ENCODE data around the gene ITGB3BP.
"Not testable (repeated sequence)": the region's sequence is repeated elsewhere in the genome, so short reads cannot be mapped to it uniquely, and the experiment has no call there.

The ITGB3BP gene

DNA sequence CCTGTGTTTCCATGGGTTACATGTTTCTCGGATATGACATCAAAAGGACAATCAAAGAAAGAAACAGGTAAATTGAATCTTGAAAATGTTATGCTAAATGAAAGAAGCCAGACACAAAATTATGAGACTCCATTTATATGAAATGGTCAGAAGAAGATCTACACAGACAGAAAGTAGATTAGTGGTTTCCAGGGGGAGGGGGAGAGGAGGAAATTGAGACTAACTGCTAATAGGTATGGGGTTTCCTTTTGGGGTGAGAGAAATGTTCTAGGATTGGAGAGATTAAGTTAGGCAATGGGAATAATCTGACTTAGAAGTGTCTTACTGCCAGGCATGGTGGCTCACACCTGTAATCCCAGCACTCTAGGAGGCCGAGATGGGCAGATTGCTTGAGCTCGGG, 21.8 kb downstream of the ITGB3BP start:
- no peak for DNase-seq

GRCh38 chr1:63498106-63498505, 24.9 kb downstream of the ITGB3BP start:
- DNase-seq = no peak

DNA sequence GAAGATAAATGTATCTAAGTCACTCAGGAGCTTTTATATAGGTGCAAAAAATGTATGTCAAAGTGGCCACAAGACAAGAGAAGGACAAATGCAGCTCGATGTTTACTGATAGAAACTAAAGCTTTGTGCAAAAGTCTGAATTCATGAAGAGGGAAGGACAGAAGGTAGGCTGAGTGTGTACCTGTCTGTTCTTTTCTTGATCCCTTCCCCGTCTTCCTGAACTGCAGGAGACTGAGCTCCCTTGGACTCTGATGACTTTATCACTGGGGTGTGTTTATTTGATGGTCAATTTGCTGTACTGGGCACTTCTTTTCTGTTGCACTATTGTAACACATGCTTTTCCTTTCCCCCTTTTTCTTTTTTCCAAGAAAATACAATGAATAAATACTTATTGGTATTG, 25.4 kb downstream of the ITGB3BP start:
- DNase-seq = no peak

GRCh38 chr1:63487336-63488065, 35.5 kb downstream of the ITGB3BP start:
- no peak for DNase-seq

- no peak for DNase-seq
These were observed 36.4 kb downstream of the ITGB3BP start for GRCh38 chr1:63486629-63487028.

- no peak for DNase-seq
These were observed 43.0 kb downstream of the ITGB3BP start for GRCh38 chr1:63480057-63480456.

- DNase-seq = no peak
These were observed 47.3 kb downstream of the ITGB3BP start for GRCh38 chr1:63475761-63476160.

DNA sequence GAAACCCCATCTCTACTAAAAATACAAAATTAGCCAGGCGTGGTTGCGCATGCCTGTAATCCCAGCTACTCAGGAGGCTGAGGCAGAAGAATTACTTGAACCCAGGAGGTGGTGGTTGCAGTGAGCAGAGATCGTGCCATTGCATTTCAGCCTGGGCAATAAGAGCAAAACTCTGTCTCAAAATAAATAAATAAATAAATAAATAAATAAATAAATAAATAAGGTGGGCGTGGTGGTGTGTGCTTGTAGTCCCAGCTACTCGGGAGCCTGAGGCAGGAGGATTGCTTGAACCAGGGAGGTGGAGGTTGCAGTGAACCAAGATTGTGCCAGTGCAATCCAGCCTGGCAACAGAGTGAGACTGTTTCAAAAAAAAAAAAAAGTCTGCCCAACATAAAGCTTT, 54.3 kb downstream of the ITGB3BP start:
- not testable (repeated sequence) for DNase-seq

DNA sequence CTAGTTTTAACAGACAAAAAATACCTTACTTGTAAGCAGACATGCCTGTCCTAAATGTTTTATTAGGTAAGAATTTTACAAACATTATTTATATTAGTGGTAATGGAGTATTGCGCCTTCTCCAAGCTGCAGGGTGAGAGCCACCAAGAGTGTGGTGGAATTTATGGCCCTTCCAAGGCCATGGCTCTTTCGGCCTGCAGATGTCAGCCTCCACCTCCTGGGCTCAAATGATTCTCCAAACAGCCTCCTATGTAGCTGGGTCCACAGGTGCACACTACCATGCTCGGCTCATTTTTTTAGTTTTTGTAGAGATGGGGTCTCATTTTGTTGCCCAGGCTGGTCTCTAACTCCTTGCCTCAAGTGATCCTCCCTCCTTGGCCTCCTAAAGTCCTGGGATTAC, 56.3 kb downstream of the ITGB3BP start:
- no peak for DNase-seq

DNA sequence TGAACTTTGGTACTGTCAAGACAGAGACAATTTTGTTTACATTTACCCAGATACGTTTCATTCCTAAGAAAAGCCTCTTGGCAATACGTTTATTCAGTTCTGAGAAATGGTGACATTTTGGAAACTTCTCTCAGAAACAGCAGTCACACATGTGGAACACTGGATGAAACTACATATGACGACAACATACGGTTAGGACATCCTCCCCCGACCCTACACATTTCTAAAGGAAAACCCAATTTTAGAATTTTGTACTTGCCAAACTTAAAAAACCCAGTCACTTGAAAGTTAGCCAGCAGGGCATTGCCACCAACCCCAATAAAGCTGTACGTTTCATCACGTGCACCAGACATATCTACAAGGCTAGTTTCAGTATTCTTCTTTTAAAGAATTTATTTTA, 56.8 kb downstream of the ITGB3BP start:
- DNase-seq = no peak

GRCh38 chr1:63463248-63463647, 59.8 kb downstream of the ITGB3BP start:
- DNase-seq = no peak

DNA sequence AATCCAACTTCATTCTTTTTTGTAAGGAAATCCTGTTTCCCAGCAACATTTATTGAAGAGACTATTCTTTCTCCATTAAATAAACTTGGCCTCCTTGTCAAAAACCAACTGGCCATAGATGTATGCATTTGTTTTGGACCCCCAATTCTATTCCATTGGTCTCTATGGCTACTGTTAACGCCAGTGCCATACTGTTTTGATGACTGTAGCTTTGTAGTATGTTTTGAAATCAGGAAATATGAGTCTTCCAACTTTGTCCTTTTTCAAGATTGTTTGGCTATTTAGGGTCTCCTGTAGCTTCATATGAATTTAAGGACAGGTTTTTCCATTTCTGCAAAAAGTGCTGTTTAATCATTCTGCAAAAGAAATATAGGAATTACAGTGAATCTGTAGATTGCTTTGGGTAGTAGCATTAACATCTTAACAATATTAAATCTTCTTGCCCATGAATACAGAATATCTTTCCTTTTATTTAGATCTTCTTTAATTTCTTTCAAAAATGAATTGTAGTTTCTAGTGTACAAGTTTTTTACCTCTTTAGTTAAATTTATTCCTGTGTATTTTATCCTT, 61.3 kb downstream of the ITGB3BP start:
- DNase-seq = no peak

DNA sequence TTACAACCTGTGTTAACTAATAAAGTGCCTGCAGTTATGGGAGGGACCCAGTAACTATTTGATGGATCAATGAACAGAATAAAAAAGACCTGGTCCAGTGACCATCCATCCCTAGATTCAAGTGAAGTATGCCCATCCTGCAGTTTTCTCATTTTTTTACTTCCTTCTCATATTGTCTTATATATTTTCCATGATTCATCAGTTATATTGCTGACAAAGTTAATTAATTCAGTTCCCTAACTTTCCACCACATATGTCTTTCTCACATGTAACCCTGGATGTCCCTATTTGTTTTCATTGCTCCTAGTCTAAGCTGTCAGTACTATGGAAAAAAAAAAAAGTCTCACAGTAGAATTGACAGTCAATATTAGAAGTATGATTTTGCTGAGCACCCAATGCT, 64.3 kb downstream of the ITGB3BP start:
- no peak for DNase-seq

GRCh38 chr1:63454269-63454668, 68.8 kb downstream of the ITGB3BP start:
- DNase-seq = no peak

GRCh38 chr1:63453232-63453631, 69.8 kb downstream of the ITGB3BP start:
- no peak for DNase-seq

DNA sequence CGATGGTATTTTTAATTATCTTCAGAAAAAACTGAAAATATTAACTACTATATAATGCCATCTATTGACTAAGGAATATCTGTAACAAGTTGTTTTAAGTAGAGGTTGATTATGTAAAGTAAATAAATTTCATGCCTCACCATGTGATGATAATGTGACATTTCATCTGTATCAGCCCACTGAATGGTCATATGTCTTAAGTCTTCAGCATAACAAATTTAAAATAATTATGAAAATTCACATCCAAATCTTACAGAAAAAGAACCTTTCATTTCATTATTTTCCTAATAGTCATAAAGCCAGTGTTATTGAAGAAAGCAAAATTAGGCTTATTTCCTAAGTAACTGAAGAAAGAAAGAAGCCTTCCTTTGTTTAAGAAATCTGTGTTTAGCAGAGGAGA, 72.6 kb downstream of the ITGB3BP start:
- no peak for DNase-seq

GRCh38 chr1:63448731-63449246, 74.2 kb downstream of the ITGB3BP start:
- DNase-seq = no peak

DNA sequence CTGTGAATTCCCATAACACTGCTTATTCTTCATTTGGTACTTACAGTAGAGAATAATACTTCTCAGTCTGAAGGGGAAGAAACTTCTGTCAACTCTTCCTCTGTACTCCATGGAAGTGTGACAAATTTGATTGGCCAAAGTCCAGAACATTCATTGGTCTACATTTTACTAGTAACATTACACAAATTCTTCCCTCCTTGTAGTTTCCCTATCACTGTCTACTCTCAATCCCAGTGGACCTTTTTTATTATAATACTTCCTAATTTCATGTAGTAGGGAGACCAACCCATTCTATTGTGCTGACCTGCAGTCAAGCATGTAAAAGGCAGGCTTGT, 80.9 kb downstream of the ITGB3BP start:
- no peak for DNase-seq

DNA sequence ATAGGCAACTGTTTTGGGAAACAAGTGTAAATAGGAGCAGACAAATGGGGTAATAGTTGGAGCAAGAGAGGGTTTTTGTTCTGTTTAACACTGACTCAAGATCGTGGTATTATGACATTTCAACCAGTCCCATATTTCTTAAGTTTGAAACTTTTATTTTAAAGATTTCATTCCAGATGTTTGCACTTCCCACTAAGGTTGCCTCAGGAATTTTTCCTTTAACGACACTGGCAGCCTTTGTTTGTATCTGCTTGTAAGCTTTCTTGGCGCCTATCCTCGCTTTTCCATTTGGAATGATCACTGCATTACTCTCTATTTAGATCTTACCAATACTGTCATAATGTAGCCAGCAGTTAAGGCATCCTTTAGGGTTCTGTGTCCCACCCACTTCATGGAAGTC, 87.9 kb downstream of the ITGB3BP start:
- no peak for DNase-seq

DNA sequence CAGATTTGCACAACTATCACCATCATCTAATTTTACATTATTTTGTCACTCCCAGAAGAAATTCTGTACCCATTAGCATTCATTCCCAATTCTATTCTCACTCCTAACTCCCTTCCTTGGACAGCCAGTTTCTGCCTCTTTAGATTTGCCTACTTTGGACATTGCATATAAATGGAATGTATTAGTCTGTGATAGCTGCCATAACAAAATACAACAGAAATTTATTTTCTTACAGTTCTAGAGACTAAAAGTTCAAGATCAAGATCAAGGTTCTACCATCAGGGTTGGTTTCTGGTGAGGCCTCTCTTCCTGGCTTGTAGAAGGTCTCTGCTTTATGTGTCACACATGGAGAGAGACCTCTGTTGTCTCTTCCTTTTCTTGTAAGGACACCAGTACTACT, 93.7 kb downstream of the ITGB3BP start:
- DNase-seq = no peak

DNA sequence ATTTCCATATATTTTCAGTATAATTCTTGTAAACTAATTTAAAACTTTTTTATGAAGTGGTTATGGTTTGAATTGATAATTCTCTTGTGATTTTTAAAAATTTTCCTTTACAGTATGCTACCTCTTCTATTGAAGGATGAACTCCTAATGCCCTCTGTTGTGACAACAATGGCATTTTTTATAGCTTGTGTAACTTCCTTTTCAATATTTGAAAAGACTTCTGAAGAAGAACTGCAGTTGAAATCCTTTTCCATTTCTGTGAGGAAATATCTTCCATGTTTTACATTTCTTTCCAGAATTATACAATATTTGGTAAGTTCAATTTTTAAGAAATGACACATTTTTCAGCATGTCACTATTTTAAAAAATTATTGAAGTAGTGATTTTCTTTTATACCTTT, 94.2 kb downstream of the ITGB3BP start:
- no peak for DNase-seq

- DNase-seq = no peak
These were observed 99.4 kb downstream of the ITGB3BP start for GRCh38 chr1:63423649-63424048.

DNA sequence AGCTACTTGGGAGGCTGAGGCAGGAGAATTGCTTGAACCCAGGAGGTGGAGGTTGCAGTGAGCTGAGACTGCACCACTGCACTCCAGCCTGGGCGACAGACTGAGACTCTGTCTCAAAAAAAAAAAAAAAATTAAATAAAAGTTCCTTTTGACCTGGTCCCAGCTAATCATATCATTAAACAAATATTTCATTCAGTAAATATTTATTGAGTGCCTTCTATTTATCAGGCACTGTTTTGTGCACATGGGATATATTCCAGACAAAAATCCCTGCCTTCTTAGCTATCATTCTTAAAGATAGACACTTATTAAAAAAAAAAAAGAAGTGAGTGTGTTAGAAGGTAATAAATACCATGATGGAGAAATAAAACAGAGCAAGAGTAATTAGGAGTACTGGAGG, 102.3 kb downstream of the ITGB3BP start:
- not testable (repeated sequence) for DNase-seq

- no peak for DNase-seq
These were observed 104.9 kb downstream of the ITGB3BP start for GRCh38 chr1:63418101-63418500.
